Endothelial cell of umbilical vein (primary cell): ENCODE results near the gene HAP1. TPM values are rescaled to one million over a fixed set of nuclear protein-coding genes. Genes with fewer than 3 reads are reported as not detected.
A peak's percentile ranks its signal among the peaks of the same experiment; 100 is the strongest.

ENCODE experiments used
- BruUV-seq: library from RNA; stranded (reverse); fragments of 400-500 nt; replicated peaks from 2 replicates; lab custom pipeline; 2021; lab: Mats Ljungman, UMichigan
- CTCF ChIA-PET: fragments of 300-600, 350-600 bp; sonication (Branson Sonifier 250); formaldehyde crosslinking; loops from one replicate; lab custom pipeline; 2021; ENCODE audit warnings: antibody characterized with exemption, inconsistent platforms; lab: Charles Lee
- POLR2A ChIA-PET: fragments of 300-600, 350-600 bp; sonication (Branson Sonifier 250); formaldehyde crosslinking; loops from one replicate; lab custom pipeline; 2021; ENCODE audit warnings: antibody characterized with exemption, inconsistent platforms; lab: Charles Lee
- DNase-seq: peaks from one replicate; pipeline ENCODE4 v3.0.0-alpha.2; 2011; ENCODE audit warnings: low read depth, low spot score
- FAIRE-seq: peaks from 2 replicates; lab custom pipeline; 2011; peaks lifted over from hg19 to GRCh38; lab: Jason Lieb, UNC
- H2AFZ ChIP-seq: 2 replicates; pipeline ENCODE4 v1.6.0; 2012; ENCODE audit warnings: low read depth, low read length, control low read depth, inconsistent platforms
- H3K27ac ChIP-seq: 2 replicates; pipeline ENCODE4 v1.5.1; 2011; ENCODE audit warnings: low read depth, mild to moderate bottlenecking, control low read depth, low read length, moderate library complexity; ENCODE audit not compliant: insufficient read depth
- H3K27me3 ChIP-seq, 2 experiments: 2 replicates each; pipeline versions ENCODE4 v1.6.0 to v1.6.1; 2011; ENCODE audit warnings: low read length in 2 of 2, mixed read lengths in 1 of 2; ENCODE audit not compliant: control insufficient read depth in 2 of 2, insufficient read depth in 2 of 2
- H3K36me3 ChIP-seq, 2 experiments: 2 replicates in 1 of 2; 3 replicates in 1 of 2; pipeline ENCODE4 v1.5.1; 2011; ENCODE audit warnings: low read length in 2 of 2, mild to moderate bottlenecking in 1 of 2, moderate library complexity in 1 of 2; ENCODE audit not compliant: control insufficient read depth in 2 of 2, insufficient read depth in 2 of 2; ENCODE audit errors: extremely low read depth in 1 of 2
- H3K4me1 ChIP-seq: 3 replicates; pipeline ENCODE4 v1.5.1; 2011; ENCODE audit warnings: mild to moderate bottlenecking, low read length; ENCODE audit not compliant: control insufficient read depth, insufficient read depth; ENCODE audit errors: extremely low read depth
- H3K4me2 ChIP-seq: 2 replicates; pipeline ENCODE4 v1.6.1; 2011; ENCODE audit warnings: low read length, control low read depth, mixed read lengths; ENCODE audit not compliant: insufficient read depth
- H3K4me3 ChIP-seq, 3 experiments: fragments of 200-600 bp in 1 of 3; sonication (generic), shearing (Covaris generic) in 1 of 3; replicated peaks in 1 of 3; 2 replicates each; pipeline ENCODE4 v1.5.1; 2011 to 2016; ENCODE audit warnings: control low read depth in 3 of 3, low read length in 3 of 3, mild to moderate bottlenecking in 2 of 3, inconsistent platforms in 1 of 3, low read depth in 1 of 3, moderate library complexity in 1 of 3; ENCODE audit not compliant: insufficient read depth in 1 of 3
- H3K79me2 ChIP-seq: 2 replicates; pipeline ENCODE4 v1.6.0; 2012; ENCODE audit warnings: low read length, inconsistent platforms; ENCODE audit not compliant: control insufficient read depth, insufficient read depth
- H3K9ac ChIP-seq: replicated peaks from 2 replicates; pipeline ENCODE3; 2011; ENCODE audit warnings: low read length, control low read depth; ENCODE audit not compliant: insufficient read depth; ENCODE audit errors: extremely low read depth
- H3K9me1 ChIP-seq: replicated peaks from 3 replicates; pipeline ENCODE4 v1.6.0; 2011; ENCODE audit warnings: mild to moderate bottlenecking, low read length; ENCODE audit not compliant: control insufficient read depth, insufficient read depth; ENCODE audit errors: extremely low read depth
- H3K9me3 ChIP-seq: replicated peaks from 2 replicates; pipeline ENCODE4 v1.5.1; 2012; ENCODE audit warnings: low read length, inconsistent platforms; ENCODE audit not compliant: control insufficient read depth, insufficient read depth
- H4K20me1 ChIP-seq: replicated peaks from 2 replicates; pipeline ENCODE3; 2011; ENCODE audit warnings: mild to moderate bottlenecking, low read length; ENCODE audit not compliant: control insufficient read depth, insufficient read depth; ENCODE audit errors: extremely low read depth
- FOS ChIP-seq: IDR thresholded peaks from 2 replicates; pipeline ENCODE4 v1.6.1; 2011; ENCODE audit warnings: mild to moderate bottlenecking, low read length, moderate library complexity, borderline replicate concordance; ENCODE audit not compliant: insufficient read depth
- GATA2 ChIP-seq: IDR thresholded peaks from 2 replicates; pipeline ENCODE4 v1.7.0; 2011; ENCODE audit warnings: low read depth, mild to moderate bottlenecking, moderate library complexity, mixed read lengths, low read length; ENCODE audit not compliant: insufficient read length, insufficient read depth
- JUN ChIP-seq: IDR thresholded peaks from 2 replicates; pipeline ENCODE4 v1.6.1; 2011; ENCODE audit warnings: borderline replicate concordance, low read depth; ENCODE audit not compliant: insufficient read length, insufficient read depth
- MYC ChIP-seq: IDR thresholded peaks from one replicate; pipeline ENCODE4 v1.6.1; 2011; ENCODE audit warnings: mild to moderate bottlenecking, low read depth, low read length
- POLR2A ChIP-seq: IDR thresholded peaks from 2 replicates; pipeline ENCODE4 v1.6.1; 2012; ENCODE audit warnings: low read depth, mild to moderate bottlenecking, control low read depth, low read length
- POLR2AphosphoS5 ChIP-seq: IDR thresholded peaks from 2 replicates; pipeline ENCODE4 v1.6.1; 2012; ENCODE audit warnings: low read depth, mild to moderate bottlenecking, control low read depth, low read length, moderate library complexity; ENCODE audit not compliant: insufficient read depth
- dilution Hi-C: fragments of 300-500 bp; cut with MboI; formaldehyde crosslinking; loops from one replicate; pipeline ENCODE4 v1.15.0; 2019; ENCODE audit warnings: low sequenced_read_pairs; ENCODE audit not compliant: extremely low pct_ligation_motif_present
- intact Hi-C: fragments of 100-400 bp; cut with micrococcal nuclease; formaldehyde crosslinking; loops from one replicate; pipeline ENCODE4 v1.10.0; 2022
- polyA plus RNA-seq, 4 experiments: library from polyadenylated mRNA; depleted of rRNA in 3 of 4; stranded (reverse) in 3 of 4; unstranded in 1 of 4; fragments of >200 nt; gene quantifications; 2 replicates each; pipeline versions ENCODE4 v1.2.1 to v1.2.3, GENCODE V29; 2011 to 2012; ENCODE audit warnings: missing spikeins in 1 of 4
- total RNA-seq: library from RNA; stranded (reverse); gene quantifications from 2 replicates; pipeline ENCODE4 v1.2.3, GENCODE V29; 2021
- TF ChIP-seq, protein P1 (sequence below): IDR thresholded peaks from 2 replicates; pipeline ENCODE4 v1.6.1; 2011; ENCODE audit not compliant: insufficient read depth, insufficient read length
- TF ChIP-seq, protein P2 (sequence below), 2 donors: IDR thresholded peaks; 1 replicate in 1 of 2; 2 replicates in 1 of 2; pipeline ENCODE4 v1.5.1; 2011; ENCODE audit warnings: low read length in 2 of 2, mild to moderate bottlenecking in 2 of 2, moderate library complexity in 2 of 2, control low read depth in 1 of 2, inconsistent platforms in 1 of 2, low read depth in 1 of 2; ENCODE audit not compliant: insufficient read depth in 1 of 2; ENCODE audit errors: extremely low read depth in 1 of 2

Gene HAP1
- total and polyA plus RNA-seq, 2 donors (not counting 3 experiments of a cell fraction or from before 2014, with no cell fraction given), result 0.07 to 0.24 TPM

DNA sequence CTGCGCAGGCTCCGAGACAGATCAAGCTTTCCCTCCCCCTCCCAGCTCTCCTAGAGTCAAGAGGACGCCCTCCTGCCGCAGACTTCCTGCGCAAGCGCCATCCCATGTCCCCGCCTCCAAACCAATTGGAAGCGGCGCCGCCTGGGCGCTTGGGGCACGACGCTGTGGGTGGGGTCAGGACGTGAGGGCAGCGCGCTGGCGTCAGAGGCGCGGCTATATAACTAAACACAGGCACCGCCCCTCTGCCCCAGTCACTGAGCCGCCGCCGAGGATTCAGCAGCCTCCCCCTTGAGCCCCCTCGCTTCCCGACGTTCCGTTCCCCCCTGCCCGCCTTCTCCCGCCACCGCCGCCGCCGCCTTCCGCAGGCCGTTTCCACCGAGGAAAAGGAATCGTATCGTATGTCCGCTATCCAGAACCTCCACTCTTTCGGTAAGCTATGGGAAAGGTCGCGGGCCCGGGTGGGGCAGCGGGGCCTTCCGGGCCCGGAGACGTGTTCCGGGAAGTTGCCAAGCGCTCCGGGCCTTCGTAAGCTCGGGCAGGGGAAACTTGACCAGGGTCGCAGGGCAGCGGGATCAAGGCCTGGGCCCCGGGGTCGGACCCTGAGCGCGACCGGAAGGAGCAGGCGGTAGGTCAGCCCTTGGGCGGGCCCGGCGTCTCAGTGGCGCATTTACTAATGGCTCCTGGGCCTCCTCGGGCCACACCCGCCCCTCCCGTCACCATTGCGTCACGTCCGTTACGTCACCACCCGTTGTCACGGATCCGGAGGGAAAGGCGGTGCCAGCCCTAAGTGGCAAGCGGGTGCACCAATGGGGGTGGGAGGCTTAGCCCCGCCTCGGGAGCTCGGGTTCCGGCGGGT, 45.6 kb downstream of the HAP1 start, which contains the start of gene EIF1:
TSS of gene EIF1 (plus strand) at position 245 of the 856 bp plus-strand sequence. CDS start at position 399, 154 bp downstream.
- ChIA-PET CTCF (interaction anchor here (0.5 to 2.4 kb wide), 11 partner anchors 9 to 1284 kb away, joined by 3 to 28 read pairs (median 6); partner anchors contain the start of gene JUP), POLR2A (interaction anchor here (0.5 to 2.3 kb wide), 29 partner anchors 8 to 1574 kb away, joined by 3 to 33 read pairs (median 4); partner anchors contain the start of genes CASC3, JUP and TOP2A)
- Histone ChIP-seq H3K4me3 (peak within 1 kb of the TSS; percentile 68 to 95 (median 73)), H3K4me2 (peak within 1 kb of the TSS; percentile 100), H3K9me3 (no peaks in the 10 kb centered on the region), H3K79me2 (peaks cover 21% of the 10 kb centered on the region), H3K27ac (peak within 1 kb of the TSS; percentile 97), H3K4me1 (peaks cover 20% of the 10 kb centered on the region), H4K20me1 (peaks cover 11% of the 10 kb centered on the region), H3K9ac (peak within 1 kb of the TSS; percentile 99), H3K9me1 (no peaks in the 10 kb centered on the region), H3K27me3 (no peaks in the 10 kb centered on the region), H2AFZ (peak within 1 kb of the TSS; percentile 77), H3K36me3 (peaks cover 30 to 33% of the 10 kb centered on the region in 2 experiments)
- dilution Hi-C loops, result no loop called here
- FAIRE-seq, result peak; percentile 98
- BruUV-seq, result no TSS peak
- intact Hi-C loops, result loop anchor here (1.0 kb wide), 2 partner anchors 10 to 22 kb away; no protein-coding TSS in a partner anchor
- peak; percentile 94 for TF ChIP-seq POLR2AphosphoS5
- TF ChIP-seq MYC, result no peak
- TF ChIP-seq, protein P1, sequence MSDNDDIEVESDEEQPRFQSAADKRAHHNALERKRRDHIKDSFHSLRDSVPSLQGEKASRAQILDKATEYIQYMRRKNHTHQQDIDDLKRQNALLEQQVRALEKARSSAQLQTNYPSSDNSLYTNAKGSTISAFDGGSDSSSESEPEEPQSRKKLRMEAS, result peak; percentile 30
- TF ChIP-seq, protein P2, sequence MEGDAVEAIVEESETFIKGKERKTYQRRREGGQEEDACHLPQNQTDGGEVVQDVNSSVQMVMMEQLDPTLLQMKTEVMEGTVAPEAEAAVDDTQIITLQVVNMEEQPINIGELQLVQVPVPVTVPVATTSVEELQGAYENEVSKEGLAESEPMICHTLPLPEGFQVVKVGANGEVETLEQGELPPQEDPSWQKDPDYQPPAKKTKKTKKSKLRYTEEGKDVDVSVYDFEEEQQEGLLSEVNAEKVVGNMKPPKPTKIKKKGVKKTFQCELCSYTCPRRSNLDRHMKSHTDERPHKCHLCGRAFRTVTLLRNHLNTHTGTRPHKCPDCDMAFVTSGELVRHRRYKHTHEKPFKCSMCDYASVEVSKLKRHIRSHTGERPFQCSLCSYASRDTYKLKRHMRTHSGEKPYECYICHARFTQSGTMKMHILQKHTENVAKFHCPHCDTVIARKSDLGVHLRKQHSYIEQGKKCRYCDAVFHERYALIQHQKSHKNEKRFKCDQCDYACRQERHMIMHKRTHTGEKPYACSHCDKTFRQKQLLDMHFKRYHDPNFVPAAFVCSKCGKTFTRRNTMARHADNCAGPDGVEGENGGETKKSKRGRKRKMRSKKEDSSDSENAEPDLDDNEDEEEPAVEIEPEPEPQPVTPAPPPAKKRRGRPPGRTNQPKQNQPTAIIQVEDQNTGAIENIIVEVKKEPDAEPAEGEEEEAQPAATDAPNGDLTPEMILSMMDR (IDR thresholded peaks at IDR 0.05; ENCODE audit: extremely low read depth in 1 of 2, insufficient read depth in 1 of 2, low read depth in 1 of 2, low read length in 2 of 2), result no peak
- TF ChIP-seq JUN, result peak; percentile 63
- peak; percentile 95 for TF ChIP-seq POLR2A
- peak; percentile 31 for TF ChIP-seq FOS
- no peak for TF ChIP-seq GATA2
- peak; percentile 100 for DNase-seq
